Spinal cord (tissue), 10 donors: ENCODE data around the gene SGSM2. TPM values are rescaled to one million over a fixed set of nuclear protein-coding genes. Genes with fewer than 3 reads are reported as not detected.

Experiments
- DNase-seq, 6 donors: peaks; one replicate each; pipeline versions ENCODE4 v3.0.0 to v3.0.0-alpha.2; 2013 to 2015; ENCODE audit warnings: low spot score in 6 of 6, low read depth in 4 of 6
- H3K27ac ChIP-seq: one replicate; pipeline ENCODE4 v1.5.1; 2013; ENCODE audit warnings: low read depth, low read length, control low read depth
- H3K27me3 ChIP-seq: one replicate; pipeline ENCODE4 v1.6.1; 2013; ENCODE audit warnings: low read length; ENCODE audit not compliant: control insufficient read depth, insufficient read depth
- H3K36me3 ChIP-seq: one replicate; pipeline ENCODE4 v1.6.1; 2013; ENCODE audit warnings: low read length; ENCODE audit not compliant: control insufficient read depth, insufficient read depth
- H3K4me1 ChIP-seq: one replicate; pipeline ENCODE4 v1.6.1; 2013; ENCODE audit warnings: low read length; ENCODE audit not compliant: control insufficient read depth, insufficient read depth
- H3K4me3 ChIP-seq: one replicate; pipeline ENCODE4 v1.5.1; 2013; ENCODE audit warnings: low read depth, low read length, control low read depth
- H3K9me3 ChIP-seq: one replicate; pipeline ENCODE4 v1.6.1; 2013; ENCODE audit warnings: low read length; ENCODE audit not compliant: control insufficient read depth, insufficient read depth
- WGBS: methylation state at CpG from one replicate; pipeline ENCODE4 v1.1.5; 2013; ENCODE audit warnings: missing lambda C conversion rate; ENCODE audit not compliant: insufficient coverage; 5-methylcytosine and 5-hydroxymethylcytosine counted together
- polyA plus RNA-seq, 2 donors: library from polyadenylated mRNA; unstranded; fragments of 120-200 nt; gene quantifications; one replicate each; pipeline ENCODE4 v1.2.1, GENCODE V29; 2013; ENCODE audit not compliant: insufficient read length in 2 of 2
- total RNA-seq, 2 donors: library from RNA; depleted of rRNA in 1 of 2; stranded (reverse); fragments of 120-200 nt in 1 of 2; fragments of >200 nt in 1 of 2; gene quantifications; one replicate each; pipeline versions ENCODE4 v1.2.3 to v1.2.4, GENCODE V29; 2013 to 2014
- donor health status: healthy.

The SGSM2 gene
- total and polyA plus RNA-seq, 4 donors: 46.7 to 181 (median 120) TPM

DNA sequence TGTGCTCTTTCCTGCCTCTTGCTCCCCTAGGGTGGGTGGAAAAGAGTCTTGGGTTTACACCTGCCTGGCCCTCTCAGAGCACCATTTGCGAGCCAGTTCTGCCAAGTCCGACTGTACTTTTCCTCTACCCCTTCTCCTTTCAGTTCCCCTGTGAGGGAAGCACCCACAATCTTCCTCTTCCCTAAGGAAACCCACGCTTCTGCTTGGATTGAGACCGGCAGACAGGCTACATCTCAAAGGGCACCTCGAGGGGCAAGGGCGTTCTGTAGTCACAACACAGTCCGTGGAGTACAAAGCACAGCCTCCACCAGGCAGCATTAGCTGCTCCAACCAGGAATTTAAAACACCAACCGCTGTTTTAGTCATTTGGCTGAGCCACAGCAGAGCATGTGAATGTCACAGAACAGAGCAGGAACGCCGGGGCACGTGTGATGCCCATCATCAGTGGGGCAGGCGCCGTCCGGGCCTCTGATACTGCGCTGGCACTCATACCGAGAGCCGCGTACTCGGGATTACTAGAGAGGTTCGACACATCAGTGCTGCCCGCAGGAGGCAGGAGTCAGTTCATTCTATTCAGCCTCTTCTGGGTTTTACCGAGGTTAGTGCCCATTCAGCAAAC lies 77.3 kb downstream of the SGSM2 start:
- Histone ChIP-seq H3K27me3 (no peaks in the 10 kb centered on the region), H3K4me1 (peaks cover 37% of the 10 kb centered on the region), H3K9me3 (no peaks in the 10 kb centered on the region), H3K4me3 (no peak overlapping the region), H3K36me3 (peaks cover 36% of the 10 kb centered on the region), H3K27ac (no peak overlapping the region)
- WGBS: 95% methylated on average over 22 of the region's 22 CpGs
- DNase-seq: no peak

DNA sequence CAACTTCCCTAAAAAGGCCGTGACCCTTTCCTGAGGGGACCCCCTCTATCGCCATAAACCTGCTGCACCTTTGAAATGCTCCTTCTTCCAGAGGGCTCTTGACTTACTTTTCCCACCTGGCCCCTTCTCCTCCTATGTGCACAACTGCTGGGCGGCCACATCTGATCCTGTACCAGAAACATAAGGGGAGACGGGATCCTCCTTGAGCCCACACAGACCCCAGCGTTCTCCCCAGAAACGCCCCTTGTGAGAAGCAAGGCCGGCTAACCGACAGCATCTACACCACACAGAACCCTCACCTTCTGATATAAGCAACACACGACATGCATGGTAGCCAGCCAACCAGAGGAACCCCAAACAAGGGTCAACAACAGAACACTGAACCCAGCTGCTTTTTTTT lies 77.8 kb downstream of the SGSM2 start:
- H3K9me3 ChIP-seq: no peaks in the 10 kb centered on the region
- H3K36me3 ChIP-seq: peaks cover 42% of the 10 kb centered on the region
- 97% methylated on average over 7 of the region's 9 CpGs for WGBS
- no peaks in the 10 kb centered on the region for H3K27me3 ChIP-seq
- no peak overlapping the region for H3K27ac ChIP-seq
- DNase-seq: no peak
- no peak overlapping the region for H3K4me3 ChIP-seq
- H3K4me1 ChIP-seq: peaks cover 42% of the 10 kb centered on the region

DNA sequence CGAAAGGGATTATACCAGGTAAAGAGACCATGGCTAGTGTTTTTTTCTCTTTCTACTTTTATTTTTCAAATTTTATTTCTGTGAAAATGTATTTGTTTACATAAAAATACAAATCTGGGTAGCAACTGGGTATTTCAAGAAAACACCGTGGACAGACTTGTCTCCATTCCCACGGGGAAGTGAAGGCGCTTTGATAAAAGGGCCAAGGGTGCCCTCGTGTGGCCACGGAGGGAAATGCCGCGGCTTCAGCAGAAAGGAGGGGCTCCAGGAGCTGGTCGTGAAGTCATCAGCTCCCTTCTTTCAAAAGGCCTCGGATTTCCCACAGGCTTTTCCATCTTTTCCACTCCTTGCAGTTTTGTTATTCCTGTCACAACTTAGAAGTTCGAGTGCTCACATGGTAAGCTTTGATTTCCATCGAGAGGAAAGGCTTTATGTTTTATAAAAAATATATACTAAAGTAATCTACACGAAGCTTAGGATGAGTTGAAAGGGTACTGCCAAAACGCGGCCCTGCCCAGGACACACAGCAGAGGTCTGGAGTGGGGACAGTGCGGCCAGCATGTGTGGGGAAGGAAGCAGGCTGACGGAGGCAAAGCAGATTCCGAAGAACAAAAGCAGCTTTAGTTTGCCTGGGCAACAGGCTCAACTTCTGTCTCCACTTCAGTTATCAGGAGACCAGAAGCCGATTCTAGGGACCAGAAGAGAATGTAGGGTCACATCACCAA lies 78.9 kb downstream of the SGSM2 start:
- WGBS: 11% methylated on average over 12 of the region's 19 CpGs
- no peaks in the 10 kb centered on the region for H3K27me3 ChIP-seq
- H3K4me1 ChIP-seq: peaks cover 48% of the 10 kb centered on the region
- DNase-seq: peak in 5 of 6 donors; percentile 83 to 97 (median 89)
- peak overlapping the region; percentile 59 for H3K27ac ChIP-seq
- H3K4me3 ChIP-seq: no peak overlapping the region
- H3K9me3 ChIP-seq: no peaks in the 10 kb centered on the region
- peaks cover 41% of the 10 kb centered on the region for H3K36me3 ChIP-seq

DNA sequence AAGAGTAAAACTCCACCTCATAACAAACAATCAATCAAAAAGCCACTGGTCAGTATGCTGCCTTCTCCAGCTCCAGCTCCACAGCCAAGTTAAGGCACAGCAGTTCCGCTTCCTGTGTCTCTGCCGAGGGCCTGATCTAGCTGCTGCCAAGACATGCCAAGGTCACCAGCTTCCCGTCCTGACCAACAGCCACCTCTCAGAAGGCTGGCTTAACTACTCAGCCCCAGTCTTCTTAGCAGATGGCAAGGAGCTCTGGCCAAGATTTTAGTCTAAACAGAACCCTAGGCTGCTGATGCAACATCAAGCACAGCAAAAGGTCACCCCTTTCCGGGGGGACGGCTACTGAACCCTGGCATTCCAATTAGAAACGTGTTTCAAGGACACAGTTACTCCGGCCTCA lies 81.3 kb downstream of the SGSM2 start:
- WGBS: 76% methylated on average over 4 of the region's 7 CpGs
- H3K4me1 ChIP-seq: peaks cover 34% of the 10 kb centered on the region
- no peaks in the 10 kb centered on the region for H3K9me3 ChIP-seq
- H3K36me3 ChIP-seq: peaks cover 33% of the 10 kb centered on the region
- no peak overlapping the region for H3K27ac ChIP-seq
- peak in 1 of 6 donors; percentile 25 for DNase-seq
- H3K27me3 ChIP-seq: no peaks in the 10 kb centered on the region
- H3K4me3 ChIP-seq: no peak overlapping the region

DNA sequence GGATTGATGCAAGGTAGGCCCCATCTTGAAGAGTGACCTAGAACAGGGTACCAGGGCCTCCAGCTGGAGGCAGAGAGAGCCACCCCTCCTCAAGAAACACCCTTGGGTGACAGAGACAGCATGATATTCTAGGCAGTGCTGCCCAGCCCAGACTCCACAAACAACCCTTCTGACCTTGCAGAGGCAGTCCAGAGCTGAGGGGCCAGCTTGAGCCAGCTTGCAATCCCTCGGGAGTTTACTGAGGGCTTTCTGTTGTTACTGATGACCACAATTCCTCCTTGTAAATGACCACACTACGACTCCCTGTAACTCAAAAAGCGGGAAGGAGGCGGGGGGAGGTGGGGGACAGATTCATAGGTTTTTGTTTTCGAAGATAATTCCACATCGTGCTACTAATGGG lies 82.2 kb downstream of the SGSM2 start:
- no peak overlapping the region for H3K4me3 ChIP-seq
- H3K27ac ChIP-seq: no peak overlapping the region
- no peaks in the 10 kb centered on the region for H3K9me3 ChIP-seq
- H3K27me3 ChIP-seq: no peaks in the 10 kb centered on the region
- no peak for DNase-seq
- H3K4me1 ChIP-seq: peaks cover 34% of the 10 kb centered on the region
- WGBS: no CpG with 5 or more reads among the region's 6 CpGs
- peaks cover 27% of the 10 kb centered on the region for H3K36me3 ChIP-seq

DNA sequence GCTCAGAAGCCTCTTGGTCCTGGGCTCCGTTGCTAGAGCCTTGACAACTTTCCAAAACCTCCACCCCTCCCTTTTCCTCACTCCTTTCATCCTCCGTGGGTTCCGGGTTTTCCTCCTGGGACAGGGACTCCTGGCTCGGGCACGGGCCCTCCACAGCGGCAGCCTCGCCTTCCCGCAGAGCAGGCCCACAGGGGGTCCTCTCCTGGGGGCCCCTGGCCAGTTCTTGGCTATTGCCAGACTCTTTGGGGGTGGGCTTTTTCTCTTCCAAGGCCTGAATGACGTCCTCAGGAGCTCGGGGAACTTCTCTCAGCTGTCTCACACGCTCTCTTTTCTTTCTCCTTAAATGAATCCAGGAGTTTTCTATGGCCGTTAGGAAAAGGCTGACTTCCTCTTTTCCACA lies 82.9 kb downstream of the SGSM2 start:
- 51% methylated on average over 3 of the region's 12 CpGs for WGBS
- Histone ChIP-seq H3K27me3 (no peaks in the 10 kb centered on the region), H3K4me3 (no peak overlapping the region), H3K9me3 (no peaks in the 10 kb centered on the region), H3K27ac (peak overlapping the region; percentile 10), H3K36me3 (peaks cover 20% of the 10 kb centered on the region), H3K4me1 (peaks cover 34% of the 10 kb centered on the region)
- peak in 1 of 6 donors; percentile 55 for DNase-seq

DNA sequence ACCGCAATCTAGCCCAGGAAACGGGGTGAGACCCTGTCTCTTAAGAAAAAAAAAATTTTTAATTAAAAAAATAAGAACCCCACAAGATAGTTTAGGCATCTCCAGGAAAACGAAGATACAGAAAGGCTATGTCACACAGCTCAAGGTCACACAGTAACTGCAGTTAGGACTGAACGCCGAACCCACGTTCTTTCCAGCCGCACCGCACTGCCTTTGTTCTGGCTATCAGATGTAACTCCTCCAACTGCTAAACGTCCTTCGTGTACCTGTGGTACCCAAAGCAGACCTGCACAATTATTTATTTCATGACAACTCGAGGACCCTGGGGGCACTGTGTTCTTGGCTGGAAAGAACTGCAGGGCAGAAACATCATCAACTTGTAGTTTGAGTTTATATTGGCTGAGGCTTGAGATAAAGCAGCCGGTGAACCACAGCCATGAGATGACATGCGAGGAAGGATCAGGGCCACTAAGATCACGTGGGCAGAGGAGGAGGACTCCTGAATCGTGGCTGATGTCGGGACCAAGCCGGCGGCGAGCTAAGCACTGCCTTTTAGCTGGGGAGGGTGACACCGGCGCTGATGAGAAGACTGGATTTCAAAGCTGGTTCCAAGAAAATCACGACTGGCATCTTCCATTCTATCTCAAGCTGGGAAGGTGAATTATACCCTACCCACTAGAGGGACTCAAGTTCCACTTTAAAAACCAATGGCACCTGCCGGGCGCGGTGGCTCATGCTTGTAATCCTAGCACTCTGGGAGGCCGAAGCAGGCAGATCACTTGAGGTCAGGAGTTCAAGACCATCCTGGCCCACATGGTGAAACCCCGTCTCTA lies 84.2 kb downstream of the SGSM2 start:
- H3K27me3 ChIP-seq: no peaks in the 10 kb centered on the region
- DNase-seq: peak in 1 of 6 donors; percentile 75
- no peaks in the 10 kb centered on the region for H3K9me3 ChIP-seq
- WGBS: 78% methylated on average over 19 of the region's 27 CpGs
- H3K4me3 ChIP-seq: no peak overlapping the region
- H3K36me3 ChIP-seq: peaks cover 18% of the 10 kb centered on the region
- no peak overlapping the region for H3K27ac ChIP-seq
- peaks cover 28% of the 10 kb centered on the region for H3K4me1 ChIP-seq

GRCh38 chr17:2423271-2423670 lies 86.0 kb downstream of the SGSM2 start:
- DNase-seq: peak in 1 of 6 donors; percentile 39
- no peak overlapping the region for H3K4me3 ChIP-seq
- 72% methylated on average over 4 of the region's 6 CpGs for WGBS
- no peak overlapping the region for H3K27ac ChIP-seq
- peaks cover 15% of the 10 kb centered on the region for H3K36me3 ChIP-seq
- no peaks in the 10 kb centered on the region for H3K9me3 ChIP-seq
- H3K4me1 ChIP-seq: peaks cover 20% of the 10 kb centered on the region
- no peaks in the 10 kb centered on the region for H3K27me3 ChIP-seq

GRCh38 chr17:2427215-2427614 lies 89.9 kb downstream of the SGSM2 start:
- H3K4me3 ChIP-seq: no peak overlapping the region
- WGBS: no CpG with 5 or more reads among the region's 2 CpGs
- DNase-seq: no peak
- no peaks in the 10 kb centered on the region for H3K36me3 ChIP-seq
- H3K4me1 ChIP-seq: peaks cover under 1% of the 10 kb centered on the region
- H3K9me3 ChIP-seq: no peaks in the 10 kb centered on the region
- no peak overlapping the region for H3K27ac ChIP-seq
- H3K27me3 ChIP-seq: no peaks in the 10 kb centered on the region
